ENCODE results near the gene ERAL1.
A peak's percentile ranks its signal among the peaks of the same experiment; 100 is the strongest.

ERAL1 gene

DNA sequence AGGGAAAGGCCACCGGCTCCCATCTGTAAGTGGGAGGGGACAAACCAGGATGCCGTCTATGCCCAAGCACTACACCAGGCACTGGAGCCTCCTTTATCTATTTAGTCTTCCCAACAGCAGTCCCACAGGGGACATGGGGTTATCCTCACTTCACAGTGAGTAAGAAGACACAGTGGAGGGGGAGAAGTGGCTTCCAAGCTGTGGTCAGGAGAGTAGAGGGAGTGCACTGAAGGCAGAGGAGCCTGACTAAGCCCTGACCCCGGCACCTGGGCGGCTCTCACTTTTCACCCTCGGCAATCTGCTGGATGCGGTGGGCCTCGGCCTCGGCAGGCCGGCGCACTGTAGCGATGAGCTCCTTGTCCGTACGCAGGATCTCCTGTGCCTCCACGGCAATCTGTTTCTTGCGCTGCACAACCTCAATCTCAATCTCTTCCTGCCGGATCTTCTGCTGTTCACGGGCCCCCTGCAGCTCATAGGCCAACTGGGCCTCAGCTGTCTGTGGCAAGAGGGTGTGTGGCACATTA, 26.8 kb downstream of the ERAL1 start:
- no peak overlapping the region for H3K4me3 ChIP-seq (ENCODE audit: control insufficient read depth in 1 of 7, extremely low read depth in 1 of 7, insufficient read depth in 4 of 7, low read depth in 2 of 7, low read length in 6 of 7)
- H3K9me3 ChIP-seq (ENCODE audit: control extremely low read depth in 1 of 5, control insufficient read depth in 4 of 5, insufficient read depth in 2 of 5, low read depth in 1 of 5, low read length in 4 of 5), result no peaks in the 10 kb centered on the region
- DNase-seq, result no peak
- H3K36me3 ChIP-seq (ENCODE audit: control insufficient read depth in 4 of 4, insufficient read depth in 4 of 4, low read length in 3 of 4), result peaks cover 11 to 85% (median 69%) of the 10 kb centered on the region in 4 experiments
- CTCF ChIA-PET, result interaction anchor here (0.7 to 2.6 kb wide), 12 partner anchors 7 to 155 kb away, joined by 3 to 8 read pairs (median 4); partner anchors contain the start of gene FLOT2
- no peak overlapping the region for H3K27ac ChIP-seq (ENCODE audit: insufficient read depth in 1 of 2, low read depth in 1 of 2, low read length in 2 of 2, poor library complexity in 1 of 2, severe bottlenecking in 2 of 2)
- POLR2A ChIA-PET, result no interaction called here
- H3K4me1 ChIP-seq (ENCODE audit: control extremely low read depth in 1 of 4, control insufficient read depth in 4 of 4, insufficient read depth in 4 of 4, low read length in 3 of 4), result no peaks in the 10 kb centered on the region
- 97% methylated on average over 16 of the region's 17 CpGs for WGBS (ENCODE audit: insufficient coverage)
- no peaks in the 10 kb centered on the region for H3K27me3 ChIP-seq (replicated peaks in 2 of 5; ENCODE audit: control insufficient read depth in 4 of 5, insufficient read depth in 5 of 5, low read length in 4 of 5)

DNA sequence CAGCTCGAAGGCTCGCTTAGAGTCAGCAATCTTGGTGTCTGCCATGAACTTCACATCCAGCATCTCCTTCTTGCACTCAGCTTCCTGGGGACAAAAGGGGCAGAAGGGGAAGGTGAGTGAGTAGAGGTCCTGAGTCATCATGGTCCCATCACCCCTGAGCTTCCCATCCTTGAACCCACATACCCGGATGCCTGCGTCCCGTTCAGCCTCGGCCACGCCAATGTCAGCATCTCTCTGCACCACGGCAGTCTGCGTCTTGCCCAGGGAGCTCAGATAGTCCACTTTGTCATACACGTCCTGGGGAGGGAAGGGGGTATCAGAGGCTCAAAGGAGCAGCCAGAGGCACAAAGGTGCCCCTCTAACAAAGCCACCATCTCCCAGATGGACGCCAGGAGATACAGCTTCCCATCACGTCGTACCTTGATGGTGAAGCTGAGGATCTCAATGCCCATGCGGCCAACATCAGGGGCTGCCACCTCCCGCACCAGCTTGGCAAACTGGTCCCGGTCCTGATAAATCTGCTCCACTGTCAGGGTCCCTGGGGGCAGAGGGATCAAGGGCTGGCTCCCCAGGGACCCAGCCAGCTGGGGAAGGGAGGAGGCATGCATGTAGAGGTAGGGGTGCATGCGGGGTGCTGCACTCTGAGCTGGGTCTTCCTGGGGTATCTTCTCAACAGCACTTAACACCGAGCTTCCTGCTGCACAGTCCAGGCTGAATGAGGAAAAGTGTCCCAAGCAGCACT, 27.5 kb downstream of the ERAL1 start:
- no peak overlapping the region for H3K4me3 ChIP-seq (ENCODE audit: control insufficient read depth in 1 of 7, extremely low read depth in 1 of 7, insufficient read depth in 4 of 7, low read depth in 2 of 7, low read length in 6 of 7)
- no peaks in the 10 kb centered on the region for H3K27me3 ChIP-seq (replicated peaks in 2 of 5; ENCODE audit: control insufficient read depth in 4 of 5, insufficient read depth in 5 of 5, low read length in 4 of 5)
- no peaks in the 10 kb centered on the region for H3K4me1 ChIP-seq (ENCODE audit: control extremely low read depth in 1 of 4, control insufficient read depth in 4 of 4, insufficient read depth in 4 of 4, low read length in 3 of 4)
- H3K27ac ChIP-seq (ENCODE audit: insufficient read depth in 1 of 2, low read depth in 1 of 2, low read length in 2 of 2, poor library complexity in 1 of 2, severe bottlenecking in 2 of 2), result no peak overlapping the region
- peaks cover 11 to 92% (median 75%) of the 10 kb centered on the region in 4 experiments for H3K36me3 ChIP-seq (ENCODE audit: control insufficient read depth in 4 of 4, insufficient read depth in 4 of 4, low read length in 3 of 4)
- no peaks in the 10 kb centered on the region for H3K9me3 ChIP-seq (ENCODE audit: control extremely low read depth in 1 of 5, control insufficient read depth in 4 of 5, insufficient read depth in 2 of 5, low read depth in 1 of 5, low read length in 4 of 5)
- ChIA-PET POLR2A (no interaction called here), CTCF (interaction anchor here (0.7 to 2.6 kb wide), 14 partner anchors 8 to 156 kb away, joined by 3 to 8 read pairs (median 4); partner anchors contain the start of gene FLOT2)
- no peak for DNase-seq
- 98% methylated on average over 16 of the region's 18 CpGs for WGBS (ENCODE audit: insufficient coverage)

DNA sequence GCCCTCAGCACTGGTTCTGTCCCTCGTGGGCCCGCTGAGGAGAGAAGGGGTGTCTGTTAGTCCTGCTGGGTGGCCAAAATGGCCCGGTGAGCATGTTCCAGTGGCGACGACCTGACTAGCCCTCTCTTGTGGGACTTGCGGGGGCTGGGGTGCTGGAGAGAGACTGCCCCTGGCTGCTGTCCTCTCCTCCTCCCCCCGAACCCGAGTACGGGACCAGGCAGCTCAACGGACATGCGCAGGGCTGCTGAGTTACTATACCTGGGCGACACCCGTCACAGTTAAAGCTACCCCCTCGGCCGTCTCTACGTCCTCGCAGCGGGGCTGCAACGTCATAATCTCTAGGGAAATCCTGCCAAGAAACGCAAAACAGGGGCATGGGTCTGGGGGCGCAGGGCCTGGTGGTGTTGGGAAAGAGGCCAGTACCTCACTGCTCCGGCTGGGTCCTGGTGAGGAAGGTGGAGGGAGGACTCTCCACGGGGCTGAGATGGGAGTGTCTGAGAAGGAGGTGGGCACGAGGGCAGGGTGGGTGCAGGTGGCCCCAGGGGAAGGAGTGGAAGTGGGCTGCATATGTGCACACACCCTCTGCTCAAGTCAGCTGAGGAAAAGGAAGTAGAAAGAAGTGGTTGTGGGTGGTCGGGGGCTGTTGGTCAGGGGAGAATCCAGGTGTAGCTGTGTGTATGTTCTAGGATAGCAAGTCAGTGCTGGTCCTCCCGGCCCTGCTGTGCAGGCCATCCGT, 29.3 kb downstream of the ERAL1 start:
- POLR2A ChIA-PET, result no interaction called here
- Histone ChIP-seq H3K4me3 (ENCODE audit: control insufficient read depth in 1 of 7, extremely low read depth in 1 of 7, insufficient read depth in 4 of 7, low read depth in 2 of 7, low read length in 6 of 7) (no peak overlapping the region), H3K9me3 (ENCODE audit: control extremely low read depth in 1 of 5, control insufficient read depth in 4 of 5, insufficient read depth in 2 of 5, low read depth in 1 of 5, low read length in 4 of 5) (no peaks in the 10 kb centered on the region), H3K4me1 (ENCODE audit: control extremely low read depth in 1 of 4, control insufficient read depth in 4 of 4, insufficient read depth in 4 of 4, low read length in 3 of 4) (no peaks in the 10 kb centered on the region), H3K27ac (ENCODE audit: insufficient read depth in 1 of 2, low read depth in 1 of 2, low read length in 2 of 2, poor library complexity in 1 of 2, severe bottlenecking in 2 of 2) (no peak overlapping the region), H3K36me3 (ENCODE audit: control insufficient read depth in 4 of 4, insufficient read depth in 4 of 4, low read length in 3 of 4) (peaks cover 11 to 99% (median 77%) of the 10 kb centered on the region in 4 experiments), H3K27me3 (replicated peaks in 2 of 5; ENCODE audit: control insufficient read depth in 4 of 5, insufficient read depth in 5 of 5, low read length in 4 of 5) (no peaks in the 10 kb centered on the region)
- no peak for DNase-seq
- CTCF ChIA-PET, result interaction anchor here (0.5 to 1.5 kb wide), 3 partner anchors 33 to 119 kb away, joined by 3 read pairs; no protein-coding TSS in a partner anchor
- WGBS (ENCODE audit: insufficient coverage), result 92% methylated on average over 25 of the region's 27 CpGs

DNA sequence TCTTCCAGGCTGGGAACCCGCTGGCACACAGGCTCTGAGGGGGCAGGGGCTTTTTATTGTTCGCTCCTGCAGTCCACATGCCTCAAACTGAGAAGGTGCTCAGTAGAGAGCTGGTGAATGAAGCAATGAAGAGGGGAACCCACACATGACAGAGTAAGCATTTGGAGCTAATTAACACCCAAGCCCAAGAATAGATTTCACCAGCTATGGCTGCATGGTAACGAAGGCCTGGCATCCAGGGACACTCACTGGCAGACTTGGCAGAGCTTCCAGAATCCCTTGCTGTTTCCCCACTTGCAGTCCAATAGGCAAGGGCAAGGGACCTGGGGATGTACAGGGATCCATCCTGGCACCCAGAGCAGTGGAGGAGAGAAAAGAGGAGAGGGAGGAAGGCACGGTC, 30.5 kb downstream of the ERAL1 start:
- Histone ChIP-seq H3K4me3 (ENCODE audit: control insufficient read depth in 1 of 7, extremely low read depth in 1 of 7, insufficient read depth in 4 of 7, low read depth in 2 of 7, low read length in 6 of 7) (no peak overlapping the region), H3K4me1 (ENCODE audit: control extremely low read depth in 1 of 4, control insufficient read depth in 4 of 4, insufficient read depth in 4 of 4, low read length in 3 of 4) (peaks cover 0 to 6% (median 3%) of the 10 kb centered on the region in 4 experiments), H3K27me3 (replicated peaks in 2 of 5; ENCODE audit: control insufficient read depth in 4 of 5, insufficient read depth in 5 of 5, low read length in 4 of 5) (no peaks in the 10 kb centered on the region), H3K27ac (ENCODE audit: insufficient read depth in 1 of 2, low read depth in 1 of 2, low read length in 2 of 2, poor library complexity in 1 of 2, severe bottlenecking in 2 of 2) (peak overlapping the region in 1 of 2 experiments; percentile 16), H3K36me3 (ENCODE audit: control insufficient read depth in 4 of 4, insufficient read depth in 4 of 4, low read length in 3 of 4) (peaks cover 11 to 86% (median 67%) of the 10 kb centered on the region in 4 experiments), H3K9me3 (ENCODE audit: control extremely low read depth in 1 of 5, control insufficient read depth in 4 of 5, insufficient read depth in 2 of 5, low read depth in 1 of 5, low read length in 4 of 5) (no peaks in the 10 kb centered on the region)
- WGBS (ENCODE audit: insufficient coverage), result 94% methylated on average over 4 of the region's 4 CpGs
- POLR2A ChIA-PET, result no interaction called here
- DNase-seq, result no peak
- CTCF ChIA-PET, result interaction anchor here (1.3 to 2.2 kb wide), 2 partner anchors 14 to 42 kb away, joined by 3 to 12 read pairs; no protein-coding TSS in a partner anchor

DNA sequence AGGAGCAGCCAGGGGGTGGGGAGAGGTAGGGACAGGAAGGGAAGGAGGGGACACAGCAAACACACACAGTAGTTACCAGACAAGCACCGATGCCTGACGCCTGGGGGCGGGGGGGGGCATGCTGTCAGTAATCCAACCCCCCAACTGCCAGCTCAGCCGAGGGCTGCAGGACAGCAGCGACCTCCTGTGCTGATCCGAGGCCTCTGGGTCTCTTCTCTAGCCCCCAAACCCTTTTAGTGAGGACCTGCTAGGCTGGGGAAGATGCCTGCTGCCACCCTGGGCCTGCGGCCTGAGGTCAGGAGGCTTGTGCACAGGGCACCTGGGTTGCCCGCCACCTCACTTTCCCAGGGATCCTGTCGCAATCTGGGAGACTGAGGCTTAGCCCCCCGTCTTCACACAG, 31.1 kb downstream of the ERAL1 start:
- Histone ChIP-seq H3K36me3 (ENCODE audit: control insufficient read depth in 4 of 4, insufficient read depth in 4 of 4, low read length in 3 of 4) (peaks cover 6 to 82% (median 62%) of the 10 kb centered on the region in 4 experiments), H3K27ac (ENCODE audit: insufficient read depth in 1 of 2, low read depth in 1 of 2, low read length in 2 of 2, poor library complexity in 1 of 2, severe bottlenecking in 2 of 2) (peak overlapping the region in 1 of 2 experiments; percentile 16), H3K9me3 (ENCODE audit: control extremely low read depth in 1 of 5, control insufficient read depth in 4 of 5, insufficient read depth in 2 of 5, low read depth in 1 of 5, low read length in 4 of 5) (no peaks in the 10 kb centered on the region), H3K4me3 (ENCODE audit: control insufficient read depth in 1 of 7, extremely low read depth in 1 of 7, insufficient read depth in 4 of 7, low read depth in 2 of 7, low read length in 6 of 7) (no peak overlapping the region), H3K27me3 (replicated peaks in 2 of 5; ENCODE audit: control insufficient read depth in 4 of 5, insufficient read depth in 5 of 5, low read length in 4 of 5) (no peaks in the 10 kb centered on the region), H3K4me1 (ENCODE audit: control extremely low read depth in 1 of 4, control insufficient read depth in 4 of 4, insufficient read depth in 4 of 4, low read length in 3 of 4) (peaks cover 0 to 8% (median 5%) of the 10 kb centered on the region in 4 experiments)
- POLR2A ChIA-PET, result no interaction called here
- DNase-seq, result no peak
- 92% methylated on average over 8 of the region's 10 CpGs for WGBS (ENCODE audit: insufficient coverage)
- CTCF ChIA-PET, result interaction anchor here (2.2 kb wide), 1 partner anchor 15 kb away, joined by 12 read pairs; no protein-coding TSS in a partner anchor

DNA sequence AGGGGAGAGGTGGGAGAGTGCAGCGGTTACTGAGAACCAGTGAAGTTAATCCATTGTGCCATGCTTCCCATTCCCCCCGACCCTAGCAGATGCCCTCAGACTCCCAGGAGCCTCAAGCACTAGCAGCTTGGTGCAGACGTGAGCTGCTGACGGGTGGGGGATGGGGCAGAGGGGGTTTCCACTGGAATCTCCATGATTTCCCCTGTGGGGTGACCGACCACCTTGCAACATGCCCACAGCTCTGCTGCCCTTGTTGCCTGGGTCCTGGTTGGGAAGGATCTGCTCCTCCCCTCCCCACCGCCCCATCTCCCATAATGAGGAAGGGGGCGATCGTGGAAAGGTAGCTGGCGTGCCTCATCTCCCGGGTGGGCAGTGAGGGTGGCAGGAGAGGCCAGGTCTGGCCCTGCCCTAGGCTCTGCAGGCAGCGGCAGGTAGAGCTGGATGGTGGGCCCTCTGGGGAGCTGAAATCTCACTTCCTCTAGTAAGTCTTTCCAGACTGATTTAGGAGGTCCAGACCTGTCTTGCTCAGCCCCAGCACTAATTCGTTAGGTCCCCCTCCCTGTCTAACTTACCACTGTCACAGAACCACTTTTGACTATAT, 33.2 kb downstream of the ERAL1 start:
- H3K4me1 ChIP-seq (ENCODE audit: control extremely low read depth in 1 of 4, control insufficient read depth in 4 of 4, insufficient read depth in 4 of 4, low read length in 3 of 4), result peaks cover 2 to 26% (median 12%) of the 10 kb centered on the region in 4 experiments
- no peak overlapping the region for H3K27ac ChIP-seq (ENCODE audit: insufficient read depth in 1 of 2, low read depth in 1 of 2, low read length in 2 of 2, poor library complexity in 1 of 2, severe bottlenecking in 2 of 2)
- peaks cover 0 to 70% (median 50%) of the 10 kb centered on the region in 4 experiments for H3K36me3 ChIP-seq (ENCODE audit: control insufficient read depth in 4 of 4, insufficient read depth in 4 of 4, low read length in 3 of 4)
- ChIA-PET POLR2A (no interaction called here), CTCF (no interaction called here)
- DNase-seq, result no peak
- H3K27me3 ChIP-seq (replicated peaks in 2 of 5; ENCODE audit: control insufficient read depth in 4 of 5, insufficient read depth in 5 of 5, low read length in 4 of 5), result no peaks in the 10 kb centered on the region
- H3K4me3 ChIP-seq (ENCODE audit: control insufficient read depth in 1 of 7, extremely low read depth in 1 of 7, insufficient read depth in 4 of 7, low read depth in 2 of 7, low read length in 6 of 7), result no peak overlapping the region
- 95% methylated on average over 6 of the region's 12 CpGs for WGBS (ENCODE audit: insufficient coverage)
- H3K9me3 ChIP-seq (ENCODE audit: control extremely low read depth in 1 of 5, control insufficient read depth in 4 of 5, insufficient read depth in 2 of 5, low read depth in 1 of 5, low read length in 4 of 5), result no peaks in the 10 kb centered on the region

Data from common myeloid progenitor, CD34-positive (primary cell).